MCF 10A (cell line): ENCODE results near the gene SFRP4. TPM values are rescaled to one million over a fixed set of nuclear protein-coding genes. Genes with fewer than 3 reads are reported as not detected.

ENCODE experiments used
- BruUV-seq: library from RNA; stranded (reverse); fragments of 400-500 nt; replicated peaks from 2 replicates; lab custom pipeline; 2021; lab: Mats Ljungman, UMichigan
- CTCF ChIA-PET: fragments of 300-600 bp; sonication (Branson Sonifier 250); formaldehyde crosslinking; extraction: SDS; loops from one replicate; lab custom pipeline; 2021; ENCODE audit warnings: antibody characterized with exemption, inconsistent platforms; lab: Yijun Ruan, JAX
- POLR2A ChIA-PET: fragments of 300-600, 350-650 bp; sonication (Branson Sonifier 250); formaldehyde crosslinking; extraction: SDS; loops from one replicate; lab custom pipeline; 2020; ENCODE audit warnings: antibody characterized with exemption, inconsistent platforms; lab: Yijun Ruan, JAX
- DNase-seq: peaks from one replicate; pipeline ENCODE4 v3.0.0-alpha.2; 2018; ENCODE audit not compliant: unreplicated experiment
- H3K27ac Mint-ChIP-seq: one replicate; pipeline ENCODE4 v1.8.0; 2022; ENCODE audit warnings: mild to moderate bottlenecking, low read depth, mixed read lengths; ENCODE audit not compliant: unreplicated experiment
- H3K27me3 Mint-ChIP-seq: one replicate; pipeline ENCODE4 v1.8.0; 2022; ENCODE audit warnings: mixed read lengths; ENCODE audit not compliant: insufficient read depth, unreplicated experiment
- H3K36me3 Mint-ChIP-seq: one replicate; pipeline ENCODE4 v1.8.0; 2022; ENCODE audit warnings: mild to moderate bottlenecking, moderate library complexity, mixed read lengths; ENCODE audit not compliant: insufficient read depth, unreplicated experiment
- H3K4me1 Mint-ChIP-seq: one replicate; pipeline ENCODE4 v1.8.0; 2022; ENCODE audit warnings: mixed read lengths; ENCODE audit not compliant: insufficient read depth, unreplicated experiment
- H3K4me3 Mint-ChIP-seq: one replicate; pipeline ENCODE4 v1.8.0; 2022; ENCODE audit warnings: mild to moderate bottlenecking, moderate library complexity, mixed read lengths; ENCODE audit not compliant: unreplicated experiment
- H3K9me3 Mint-ChIP-seq: one replicate; pipeline ENCODE4 v1.8.0; 2022; ENCODE audit warnings: mixed read lengths; ENCODE audit not compliant: unreplicated experiment
- intact Hi-C: fragments of 100-400 bp; cut with micrococcal nuclease; formaldehyde crosslinking; loops from 2 replicates; pipeline ENCODE4 v1.14.1; 2022
- total RNA-seq: library from RNA; stranded (reverse); gene quantifications from 2 replicates; pipeline ENCODE4 v1.2.3, GENCODE V29; 2022
- TF ChIP-seq, protein P1 (sequence below): fragments of 200-600 bp; IDR thresholded peaks from one replicate; pipeline ENCODE4 v1.8.0; 2022; ENCODE audit warnings: antibody characterized with exemption, mild to moderate bottlenecking; ENCODE audit not compliant: unreplicated experiment

The SFRP4 gene
- total RNA-seq, 1 experiment from 2014 or later = not detected

DNA sequence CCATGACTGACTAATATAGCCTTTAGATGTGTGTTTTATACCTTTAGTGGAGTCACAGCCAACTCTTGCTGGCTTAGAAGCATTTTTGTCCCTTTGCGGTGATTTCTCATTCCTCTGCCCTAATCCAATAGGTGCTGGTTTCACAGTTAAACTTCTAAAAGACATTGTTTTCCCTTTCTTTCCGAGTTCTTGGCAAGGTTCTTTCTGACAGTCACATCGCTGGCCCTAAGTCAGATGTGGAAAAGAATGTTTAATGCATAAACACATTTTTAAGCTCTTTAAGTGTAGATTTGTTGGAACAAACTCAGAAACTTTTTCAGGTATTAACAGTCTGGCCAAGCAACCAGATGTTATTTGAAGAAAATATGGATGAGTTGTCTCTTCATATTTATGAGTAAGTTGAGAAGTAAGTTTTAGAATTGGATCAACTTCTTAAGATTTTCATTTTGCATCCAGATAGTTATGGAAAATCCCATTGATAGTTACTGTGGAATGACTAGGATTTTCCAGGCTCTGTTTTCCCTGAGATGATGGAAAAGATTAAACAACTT is 7.9 kb upstream of the SFRP4 start:
- no peaks in the 10 kb centered on the region for H3K36me3 Mint-ChIP-seq
- intact Hi-C loops = no loop called here
- H3K4me1 Mint-ChIP-seq = no peaks in the 10 kb centered on the region
- TF ChIP-seq, protein P1, sequence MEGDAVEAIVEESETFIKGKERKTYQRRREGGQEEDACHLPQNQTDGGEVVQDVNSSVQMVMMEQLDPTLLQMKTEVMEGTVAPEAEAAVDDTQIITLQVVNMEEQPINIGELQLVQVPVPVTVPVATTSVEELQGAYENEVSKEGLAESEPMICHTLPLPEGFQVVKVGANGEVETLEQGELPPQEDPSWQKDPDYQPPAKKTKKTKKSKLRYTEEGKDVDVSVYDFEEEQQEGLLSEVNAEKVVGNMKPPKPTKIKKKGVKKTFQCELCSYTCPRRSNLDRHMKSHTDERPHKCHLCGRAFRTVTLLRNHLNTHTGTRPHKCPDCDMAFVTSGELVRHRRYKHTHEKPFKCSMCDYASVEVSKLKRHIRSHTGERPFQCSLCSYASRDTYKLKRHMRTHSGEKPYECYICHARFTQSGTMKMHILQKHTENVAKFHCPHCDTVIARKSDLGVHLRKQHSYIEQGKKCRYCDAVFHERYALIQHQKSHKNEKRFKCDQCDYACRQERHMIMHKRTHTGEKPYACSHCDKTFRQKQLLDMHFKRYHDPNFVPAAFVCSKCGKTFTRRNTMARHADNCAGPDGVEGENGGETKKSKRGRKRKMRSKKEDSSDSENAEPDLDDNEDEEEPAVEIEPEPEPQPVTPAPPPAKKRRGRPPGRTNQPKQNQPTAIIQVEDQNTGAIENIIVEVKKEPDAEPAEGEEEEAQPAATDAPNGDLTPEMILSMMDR = no peak
- ChIA-PET POLR2A (no interaction called here), CTCF (no interaction called here)
- no TSS peak for BruUV-seq
- peaks cover 7% of the 10 kb centered on the region for H3K9me3 Mint-ChIP-seq
- H3K27me3 Mint-ChIP-seq = peaks cover 27% of the 10 kb centered on the region
- H3K4me3 Mint-ChIP-seq = no peak overlapping the region
- no peak overlapping the region for H3K27ac Mint-ChIP-seq
- no peak for DNase-seq

DNA sequence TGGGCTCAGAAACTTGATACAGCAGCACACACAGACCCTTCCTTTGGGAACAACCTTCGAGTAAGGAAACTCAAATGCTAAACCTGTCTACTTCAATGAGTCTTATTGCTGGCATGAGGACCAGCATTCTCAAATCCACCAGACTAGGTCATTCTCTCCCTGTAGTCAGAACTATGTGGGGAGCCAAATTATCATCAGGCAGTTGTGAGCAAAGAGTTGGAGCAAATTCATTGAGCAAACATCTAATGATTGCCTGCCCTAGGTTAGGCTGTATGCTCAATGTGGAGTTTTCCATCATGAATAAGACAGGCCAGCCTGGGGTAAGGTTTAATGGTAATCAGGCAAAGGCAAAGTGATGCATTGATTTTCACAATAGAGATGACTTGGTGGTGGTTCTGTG is 7.4 kb upstream of the SFRP4 start:
- DNase-seq = no peak
- TF ChIP-seq, protein P1 = no peak
- no peak overlapping the region for H3K4me3 Mint-ChIP-seq
- ChIA-PET POLR2A (no interaction called here), CTCF (no interaction called here)
- no peaks in the 10 kb centered on the region for H3K36me3 Mint-ChIP-seq
- peaks cover 7% of the 10 kb centered on the region for H3K9me3 Mint-ChIP-seq
- no peaks in the 10 kb centered on the region for H3K4me1 Mint-ChIP-seq
- H3K27ac Mint-ChIP-seq = no peak overlapping the region
- intact Hi-C loops = no loop called here
- H3K27me3 Mint-ChIP-seq = peaks cover 33% of the 10 kb centered on the region
- BruUV-seq = no TSS peak

DNA sequence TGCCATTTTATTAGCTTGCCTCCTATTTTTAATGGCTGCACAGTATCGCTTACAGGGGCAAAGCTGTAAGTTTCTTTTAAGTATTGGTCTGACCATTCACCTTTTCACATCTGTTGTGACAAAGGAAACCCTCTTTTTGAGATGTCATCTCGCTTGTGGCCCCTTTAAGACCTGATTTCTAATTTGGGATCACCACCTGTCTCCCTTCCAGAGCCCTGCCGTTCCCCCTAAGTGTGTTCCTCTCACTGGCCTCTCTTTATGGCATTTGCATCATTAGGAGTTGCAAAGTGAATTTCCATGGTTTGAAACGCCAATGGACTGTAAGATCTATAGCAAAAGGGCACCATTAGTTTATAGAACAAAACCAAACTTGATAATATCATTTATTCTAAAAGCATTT is 5.3 kb upstream of the SFRP4 start:
- H3K36me3 Mint-ChIP-seq = no peaks in the 10 kb centered on the region
- H3K27ac Mint-ChIP-seq = no peak overlapping the region
- CTCF ChIA-PET = interaction anchor here (0.6 to 0.7 kb wide), 2 partner anchors 149 to 682 kb away, joined by 3 read pairs; no protein-coding TSS in a partner anchor
- intact Hi-C loops = no loop called here
- H3K27me3 Mint-ChIP-seq = peaks cover 40% of the 10 kb centered on the region
- POLR2A ChIA-PET = no interaction called here
- no TSS peak for BruUV-seq
- TF ChIP-seq, protein P1 = no peak
- no peak for DNase-seq
- H3K9me3 Mint-ChIP-seq = peaks cover 7% of the 10 kb centered on the region
- no peak overlapping the region for H3K4me3 Mint-ChIP-seq
- H3K4me1 Mint-ChIP-seq = no peaks in the 10 kb centered on the region

GRCh38 chr7:37920849-37921805 is 4.5 kb upstream of the SFRP4 start:
- intact Hi-C loops = no loop called here
- CTCF ChIA-PET = interaction anchor here (0.6 to 0.9 kb wide), 4 partner anchors 150 to 681 kb away, joined by 3 read pairs; no protein-coding TSS in a partner anchor
- POLR2A ChIA-PET = no interaction called here
- Mint-ChIP-seq H3K9me3 (peaks cover 7% of the 10 kb centered on the region), H3K27ac (no peak overlapping the region), H3K27me3 (peaks cover 40% of the 10 kb centered on the region), H3K4me3 (no peak overlapping the region), H3K4me1 (no peaks in the 10 kb centered on the region), H3K36me3 (no peaks in the 10 kb centered on the region)
- BruUV-seq = no TSS peak
- TF ChIP-seq, protein P1 = no peak
- DNase-seq = no peak
